ENCODE measurements around the gene FLCN. TPM values are rescaled to one million over a fixed set of nuclear protein-coding genes. Genes with fewer than 3 reads are reported as not detected.

The FLCN gene
- total RNA-seq, 1 experiment from 2014 or later = 38.8 TPM

DNA sequence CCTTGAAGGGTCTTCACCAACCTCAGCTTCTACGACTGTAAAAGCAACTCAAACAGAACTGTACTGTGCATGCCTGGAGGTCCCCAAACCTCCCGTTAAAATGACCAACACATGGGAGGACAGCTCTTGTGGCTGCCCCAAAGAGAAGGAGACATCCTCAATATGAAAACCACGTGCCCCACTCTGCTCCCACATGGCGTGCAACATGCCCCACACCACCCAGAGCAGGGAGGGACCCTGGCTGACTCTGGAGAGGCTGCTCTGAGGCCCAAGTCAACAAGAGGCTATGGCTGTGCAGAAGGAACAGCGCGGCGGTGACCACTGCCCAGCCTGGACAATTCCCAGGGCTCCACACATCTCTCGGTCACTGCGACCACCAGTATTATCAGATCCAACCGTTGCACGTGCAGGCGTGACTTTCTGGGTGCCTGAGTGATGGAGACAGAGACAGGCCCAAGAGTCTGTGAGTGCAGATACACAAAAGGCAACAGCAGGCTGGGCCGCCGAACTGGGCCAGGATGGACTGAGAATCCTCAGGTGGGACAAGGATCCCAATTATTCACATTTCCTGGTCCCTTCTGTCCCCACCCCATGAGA is 32.2 kb downstream of the FLCN start:
- Histone ChIP-seq H3K9me2 (ENCODE audit: insufficient read depth) (no peaks in the 10 kb centered on the region), H3F3A (ENCODE audit: insufficient read depth, low read depth) (peaks cover 46% of the 10 kb centered on the region), H2AFZ (peak overlapping the region; percentile 98; the same call in 1 of the 2 replicates), H4K20me1 (ENCODE audit: insufficient read depth) (peaks cover 13% of the 10 kb centered on the region; the same call in 1 of the 2 replicates), H3K4me1 (replicated peaks; ENCODE audit: insufficient read depth) (peaks cover 14% of the 10 kb centered on the region), H3K4me2 (peak overlapping the region; percentile 100), H3K36me3 (ENCODE audit: low read depth) (peaks cover 5% of the 10 kb centered on the region; the same call in 1 of the 2 replicates), H3K9me3 (ENCODE audit: insufficient read depth, low read depth) (no peaks in the 10 kb centered on the region), H3K4me3 (peak overlapping the region; percentile 91), H3K27me3 (ENCODE audit: insufficient read depth, low read depth) (no peaks in the 10 kb centered on the region), H3K27ac (no peak overlapping the region), H3K79me2 (ENCODE audit: low read depth) (peaks cover 26% of the 10 kb centered on the region)
- intact Hi-C loops (cut with micrococcal nuclease; ENCODE audit: unreplicated experiment) = no loop called here
- TF ChIP-seq, protein P1, sequence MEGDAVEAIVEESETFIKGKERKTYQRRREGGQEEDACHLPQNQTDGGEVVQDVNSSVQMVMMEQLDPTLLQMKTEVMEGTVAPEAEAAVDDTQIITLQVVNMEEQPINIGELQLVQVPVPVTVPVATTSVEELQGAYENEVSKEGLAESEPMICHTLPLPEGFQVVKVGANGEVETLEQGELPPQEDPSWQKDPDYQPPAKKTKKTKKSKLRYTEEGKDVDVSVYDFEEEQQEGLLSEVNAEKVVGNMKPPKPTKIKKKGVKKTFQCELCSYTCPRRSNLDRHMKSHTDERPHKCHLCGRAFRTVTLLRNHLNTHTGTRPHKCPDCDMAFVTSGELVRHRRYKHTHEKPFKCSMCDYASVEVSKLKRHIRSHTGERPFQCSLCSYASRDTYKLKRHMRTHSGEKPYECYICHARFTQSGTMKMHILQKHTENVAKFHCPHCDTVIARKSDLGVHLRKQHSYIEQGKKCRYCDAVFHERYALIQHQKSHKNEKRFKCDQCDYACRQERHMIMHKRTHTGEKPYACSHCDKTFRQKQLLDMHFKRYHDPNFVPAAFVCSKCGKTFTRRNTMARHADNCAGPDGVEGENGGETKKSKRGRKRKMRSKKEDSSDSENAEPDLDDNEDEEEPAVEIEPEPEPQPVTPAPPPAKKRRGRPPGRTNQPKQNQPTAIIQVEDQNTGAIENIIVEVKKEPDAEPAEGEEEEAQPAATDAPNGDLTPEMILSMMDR (conservative IDR thresholded peaks at IDR 0.05) = no peak
- TF ChIP-seq EZH2 (IDR thresholded peaks at IDR 0.05; ENCODE audit: low read depth) = no peak
- POLR2A ChIA-PET (ENCODE audit: unreplicated experiment) = no interaction called here
- no peak for DNase-seq
- CTCF ChIA-PET = no interaction called here
- BruUV-seq (replicated peaks) = no TSS peak

DNA sequence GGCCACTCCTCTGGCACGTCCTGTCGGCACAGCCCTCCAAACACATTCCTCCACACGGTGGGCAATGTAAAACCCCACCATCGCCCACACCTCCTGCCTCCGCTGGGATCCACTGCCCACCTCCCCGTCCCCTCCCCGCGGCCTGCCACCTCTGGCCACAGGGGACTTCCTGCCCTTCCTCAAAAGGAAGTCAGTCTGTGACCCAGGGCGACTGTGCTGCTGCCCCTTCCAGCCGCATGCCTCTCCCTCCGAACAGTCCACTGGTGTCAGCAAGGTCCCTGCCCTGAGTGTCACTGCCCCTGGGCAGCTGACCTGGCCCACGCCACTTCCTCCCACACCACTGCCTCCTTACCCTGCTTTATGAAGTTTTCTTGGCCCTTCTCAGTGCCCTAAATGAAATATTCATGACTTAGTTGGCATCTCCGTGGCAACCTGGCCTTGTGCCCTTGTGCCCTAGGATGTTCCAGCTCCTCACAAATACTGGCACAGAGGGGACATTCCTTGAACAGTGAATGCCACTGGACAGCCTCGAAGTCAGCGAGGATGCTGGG is 32.9 kb downstream of the FLCN start:
- BruUV-seq (replicated peaks) = no TSS peak
- H2AFZ ChIP-seq = no peak overlapping the region
- H4K20me1 ChIP-seq (ENCODE audit: insufficient read depth) = peaks cover 13% of the 10 kb centered on the region; the same call in 1 of the 2 replicates
- TF ChIP-seq, protein P1 (conservative IDR thresholded peaks at IDR 0.05) = no peak
- no peak for TF ChIP-seq EZH2 (IDR thresholded peaks at IDR 0.05; ENCODE audit: low read depth)
- H3K4me2 ChIP-seq = peak overlapping the region; percentile 100
- H3K36me3 ChIP-seq (ENCODE audit: low read depth) = peaks cover 5% of the 10 kb centered on the region; the same call in 1 of the 2 replicates
- no peaks in the 10 kb centered on the region for H3K9me3 ChIP-seq (ENCODE audit: insufficient read depth, low read depth)
- no peaks in the 10 kb centered on the region for H3K9me2 ChIP-seq (ENCODE audit: insufficient read depth)
- DNase-seq = no peak
- ChIA-PET CTCF (no interaction called here), POLR2A (ENCODE audit: unreplicated experiment) (no interaction called here)
- peaks cover 14% of the 10 kb centered on the region for H3K4me1 ChIP-seq (replicated peaks; ENCODE audit: insufficient read depth)
- H3K27ac ChIP-seq = no peak overlapping the region
- no peaks in the 10 kb centered on the region for H3K27me3 ChIP-seq (ENCODE audit: insufficient read depth, low read depth)
- peak overlapping the region; percentile 91; the same call in 1 of the 2 replicates for H3K4me3 ChIP-seq
- H3K79me2 ChIP-seq (ENCODE audit: low read depth) = peaks cover 26% of the 10 kb centered on the region
- peaks cover 45% of the 10 kb centered on the region for H3F3A ChIP-seq (ENCODE audit: insufficient read depth, low read depth)
- intact Hi-C loops (cut with micrococcal nuclease; ENCODE audit: unreplicated experiment) = no loop called here

DNA sequence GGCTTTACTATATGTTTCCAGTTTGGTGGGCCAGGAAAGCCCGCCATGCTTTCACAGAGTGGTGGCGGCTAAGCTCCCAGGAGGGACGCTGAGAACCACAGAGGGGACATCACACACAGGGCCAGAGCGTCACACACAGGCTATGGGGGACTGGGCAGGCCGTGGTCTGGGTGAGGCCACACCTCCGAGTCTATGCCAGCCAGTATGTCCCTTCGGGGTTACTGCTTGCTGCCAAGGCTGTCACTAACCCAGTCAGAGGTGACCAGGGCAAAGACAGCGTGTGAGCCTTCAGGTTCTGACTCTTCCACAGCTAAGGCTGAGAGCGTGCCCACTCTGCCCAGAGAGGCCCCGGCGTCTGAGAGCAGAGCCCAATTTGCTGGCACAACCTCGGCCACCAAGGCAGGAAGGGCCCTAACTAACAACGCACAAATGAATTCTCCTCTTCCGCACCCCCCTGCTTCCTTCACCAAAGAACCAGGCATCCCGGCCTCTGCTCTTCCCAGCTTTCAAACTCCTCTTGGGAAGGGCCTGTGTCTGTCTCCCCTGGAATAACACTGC is 33.7 kb downstream of the FLCN start:
- H3K4me3 ChIP-seq = no peak overlapping the region
- H3K9me3 ChIP-seq (ENCODE audit: insufficient read depth, low read depth) = no peaks in the 10 kb centered on the region
- peaks cover 13% of the 10 kb centered on the region; the same call in 1 of the 2 replicates for H4K20me1 ChIP-seq (ENCODE audit: insufficient read depth)
- H3K9me2 ChIP-seq (ENCODE audit: insufficient read depth) = no peaks in the 10 kb centered on the region
- H3K36me3 ChIP-seq (ENCODE audit: low read depth) = peaks cover 5% of the 10 kb centered on the region; the same call in 1 of the 2 replicates
- H3F3A ChIP-seq (ENCODE audit: insufficient read depth, low read depth) = peaks cover 42% of the 10 kb centered on the region
- no peak overlapping the region for H3K27ac ChIP-seq
- no TSS peak for BruUV-seq (replicated peaks)
- intact Hi-C loops (cut with micrococcal nuclease; ENCODE audit: unreplicated experiment) = no loop called here
- no peaks in the 10 kb centered on the region for H3K27me3 ChIP-seq (ENCODE audit: insufficient read depth, low read depth)
- H2AFZ ChIP-seq = no peak overlapping the region
- DNase-seq = no peak
- peaks cover 14% of the 10 kb centered on the region for H3K4me1 ChIP-seq (replicated peaks; ENCODE audit: insufficient read depth)
- ChIA-PET CTCF (no interaction called here), POLR2A (ENCODE audit: unreplicated experiment) (no interaction called here)
- H3K79me2 ChIP-seq (ENCODE audit: low read depth) = peaks cover 26% of the 10 kb centered on the region
- TF ChIP-seq, protein P1 (conservative IDR thresholded peaks at IDR 0.05) = no peak
- no peak for TF ChIP-seq EZH2 (IDR thresholded peaks at IDR 0.05; ENCODE audit: low read depth)
- peak overlapping the region; percentile 100; the same call in 1 of the 2 replicates for H3K4me2 ChIP-seq

Measured in PC-9 (cell line).